GM12878 (cell line): ENCODE data around the gene DMXL1. TPM values are rescaled to one million over a fixed set of nuclear protein-coding genes. Genes with fewer than 3 reads are reported as not detected.

ENCODE experiments used
- ETV6 ChIP-seq, 2 experiments: fragments of 450-650 bp in 1 of 2; IDR thresholded peaks in 1 of 2; conservative IDR thresholded peaks in 1 of 2; 2 replicates each; pipeline ENCODE4 v1.6.1; 2014; ENCODE audit warnings: antibody characterized with exemption in 1 of 2, borderline replicate concordance in 1 of 2, low read depth in 1 of 2, mild to moderate bottlenecking in 1 of 2, moderate library complexity in 1 of 2
- KLF5 ChIP-seq: fragments of 450-650 bp; IDR thresholded peaks from 2 replicates; pipeline ENCODE4 v1.6.1; 2014; ENCODE audit warnings: mild to moderate bottlenecking; ENCODE audit not compliant: partially characterized antibody
- MEF2B ChIP-seq: fragments of 450-650 bp; IDR thresholded peaks from 2 replicates; pipeline ENCODE4 v1.6.1; 2018; ENCODE audit warnings: mild to moderate bottlenecking, moderate library complexity; ENCODE audit not compliant: partially characterized antibody, poor library complexity, severe bottlenecking
- NBN ChIP-seq: fragments of 450-650 bp; IDR thresholded peaks from 2 replicates; pipeline ENCODE4 v1.6.1; 2016
- POLR2AphosphoS5 ChIP-seq: IDR thresholded peaks from 2 replicates; pipeline ENCODE4 v1.6.1; 2011; ENCODE audit warnings: mild to moderate bottlenecking, low read length, inconsistent platforms
- POU2F2 ChIP-seq: IDR thresholded peaks from 3 replicates; pipeline ENCODE4 v1.6.1; 2011; ENCODE audit warnings: low read depth, mild to moderate bottlenecking, low read length, borderline replicate concordance
- RFX5 ChIP-seq: IDR thresholded peaks from 2 replicates; pipeline ENCODE4 v1.6.1; 2011; ENCODE audit warnings: low read depth, low read length, improper control_type of control experiment
- SIN3A ChIP-seq: IDR thresholded peaks from 2 replicates; pipeline ENCODE4 v1.6.1; 2012; ENCODE audit warnings: low read depth, low read length, improper control_type of control experiment
- SMC3 ChIP-seq: IDR thresholded peaks from 2 replicates; pipeline ENCODE4 v1.6.1; 2011; ENCODE audit warnings: low read length, improper control_type of control experiment, borderline replicate concordance
- TCF3 ChIP-seq: IDR thresholded peaks from 2 replicates; pipeline ENCODE4 v1.6.1; 2012; ENCODE audit warnings: low read depth, mild to moderate bottlenecking, low read length, borderline replicate concordance; ENCODE audit not compliant: insufficient read depth
- YY1 ChIP-seq: IDR thresholded peaks from 2 replicates; pipeline ENCODE4 v1.6.1; 2011; ENCODE audit warnings: low read depth, mild to moderate bottlenecking, low read length
- ZNF24 ChIP-seq: fragments of 450-650 bp; IDR thresholded peaks from 2 replicates; pipeline ENCODE4 v1.6.1; 2017; ENCODE audit warnings: antibody characterized with exemption, mild to moderate bottlenecking
- ZSCAN29 ChIP-seq: fragments of 450-650 bp; IDR thresholded peaks from 2 replicates; pipeline ENCODE4 v1.6.1; 2017; ENCODE audit warnings: mild to moderate bottlenecking, moderate library complexity
- polyA plus RNA-seq, 11 experiments: library from polyadenylated mRNA; depleted of rRNA in 4 of 11; unstranded in 6 of 11; stranded (reverse) in 5 of 11; fragments of >200 nt; fragmentation: Nextera tagmentation in 4 of 11; fragmentation: Illumina TruSeq in 1 of 11; extraction: Ambion mirVana in 4 of 11; extraction: Trizol in 1 of 11; gene quantifications; 1 replicate in 1 of 11; 2 replicates in 10 of 11; pipeline versions ENCODE4 v1.2.1 to v1.2.3, GENCODE V29; 2011 to 2016; ENCODE audit warnings: inconsistent platforms in 2 of 11, missing spikeins in 2 of 11, low read depth in 1 of 11
- total RNA-seq, 4 experiments: library from RNA; depleted of rRNA in 3 of 4; stranded (reverse); fragments of >200 nt in 3 of 4; fragmentation: Illumina TruSeq in 1 of 4; extraction: Trizol in 1 of 4; gene quantifications; 2 replicates each; pipeline versions ENCODE4 v1.2.1 to v1.2.3, GENCODE V29; 2013 to 2021
- TF ChIP-seq, protein P1 (sequence below), 3 experiments: IDR thresholded peaks in 2 of 3; conservative IDR thresholded peaks in 1 of 3; 2 replicates each; pipeline ENCODE4 v1.5.1; 2011; ENCODE audit warnings: low read depth in 3 of 3, low read length in 3 of 3, mild to moderate bottlenecking in 3 of 3, control low read depth in 2 of 3, moderate library complexity in 2 of 3, inconsistent platforms in 1 of 3, mixed read lengths in 1 of 3; ENCODE audit not compliant: control insufficient read depth in 2 of 3, insufficient read depth in 1 of 3; ENCODE audit errors: extremely low read depth in 1 of 3
- TF ChIP-seq, protein P2 (sequence below): fragments of 450-650 bp; formaldehyde crosslinking; IDR thresholded peaks from 2 replicates; pipeline ENCODE4 v1.4.0; 2022; ENCODE audit warnings: mild to moderate bottlenecking, moderate library complexity
- TF ChIP-seq, protein P3 (sequence below): fragments of 450-650 bp; IDR thresholded peaks from 2 replicates; pipeline ENCODE4 v1.6.1; 2017; ENCODE audit warnings: mild to moderate bottlenecking, moderate library complexity
- TF ChIP-seq, protein P4 (sequence below): IDR thresholded peaks from 2 replicates; pipeline ENCODE4 v1.6.1; 2011; ENCODE audit warnings: low read depth, low read length, improper control_type of control experiment, borderline replicate concordance
- TF ChIP-seq, protein P5 (sequence below): fragments of 450-650 bp; IDR thresholded peaks from 2 replicates; pipeline ENCODE4 v1.6.1; 2017; ENCODE audit warnings: mild to moderate bottlenecking

The DMXL1 gene
- total and polyA plus RNA-seq, 10 of the 15 experiments (the other 5 are each of a cell fraction or from before 2014, with no cell fraction given) = 9.1 to 67.7 (median 34.1) TPM

DNA sequence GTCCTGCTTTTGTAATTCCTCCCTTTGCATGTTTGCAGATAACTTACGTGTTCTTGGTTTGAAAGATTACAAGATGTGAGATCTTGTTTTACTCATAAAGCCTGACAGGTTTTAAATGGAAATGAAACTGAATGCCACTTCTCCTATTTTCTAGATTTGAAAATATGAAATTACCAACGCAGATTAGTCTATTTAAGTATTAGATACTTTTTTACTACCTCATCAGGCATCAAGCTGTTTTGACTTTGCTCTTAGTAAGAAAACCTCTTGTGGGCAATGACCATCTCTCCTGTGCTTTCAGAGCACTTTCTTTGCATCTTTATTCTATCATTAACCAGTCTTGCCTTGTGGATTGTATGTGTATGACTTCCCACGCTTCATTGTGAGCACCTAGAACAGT lies 3.5 kb downstream of the DMXL1 start (continued):
- TF ChIP-seq, protein P1, sequence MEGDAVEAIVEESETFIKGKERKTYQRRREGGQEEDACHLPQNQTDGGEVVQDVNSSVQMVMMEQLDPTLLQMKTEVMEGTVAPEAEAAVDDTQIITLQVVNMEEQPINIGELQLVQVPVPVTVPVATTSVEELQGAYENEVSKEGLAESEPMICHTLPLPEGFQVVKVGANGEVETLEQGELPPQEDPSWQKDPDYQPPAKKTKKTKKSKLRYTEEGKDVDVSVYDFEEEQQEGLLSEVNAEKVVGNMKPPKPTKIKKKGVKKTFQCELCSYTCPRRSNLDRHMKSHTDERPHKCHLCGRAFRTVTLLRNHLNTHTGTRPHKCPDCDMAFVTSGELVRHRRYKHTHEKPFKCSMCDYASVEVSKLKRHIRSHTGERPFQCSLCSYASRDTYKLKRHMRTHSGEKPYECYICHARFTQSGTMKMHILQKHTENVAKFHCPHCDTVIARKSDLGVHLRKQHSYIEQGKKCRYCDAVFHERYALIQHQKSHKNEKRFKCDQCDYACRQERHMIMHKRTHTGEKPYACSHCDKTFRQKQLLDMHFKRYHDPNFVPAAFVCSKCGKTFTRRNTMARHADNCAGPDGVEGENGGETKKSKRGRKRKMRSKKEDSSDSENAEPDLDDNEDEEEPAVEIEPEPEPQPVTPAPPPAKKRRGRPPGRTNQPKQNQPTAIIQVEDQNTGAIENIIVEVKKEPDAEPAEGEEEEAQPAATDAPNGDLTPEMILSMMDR (IDR thresholded peaks at IDR 0.05 in 2 of 3, conservative IDR thresholded peaks at IDR 0.05 in 1 of 3; ENCODE audit: control insufficient read depth in 2 of 3, extremely low read depth in 1 of 3, insufficient read depth in 1 of 3, low read depth in 3 of 3, low read length in 3 of 3) = no peak
- TF ChIP-seq, protein P2, sequence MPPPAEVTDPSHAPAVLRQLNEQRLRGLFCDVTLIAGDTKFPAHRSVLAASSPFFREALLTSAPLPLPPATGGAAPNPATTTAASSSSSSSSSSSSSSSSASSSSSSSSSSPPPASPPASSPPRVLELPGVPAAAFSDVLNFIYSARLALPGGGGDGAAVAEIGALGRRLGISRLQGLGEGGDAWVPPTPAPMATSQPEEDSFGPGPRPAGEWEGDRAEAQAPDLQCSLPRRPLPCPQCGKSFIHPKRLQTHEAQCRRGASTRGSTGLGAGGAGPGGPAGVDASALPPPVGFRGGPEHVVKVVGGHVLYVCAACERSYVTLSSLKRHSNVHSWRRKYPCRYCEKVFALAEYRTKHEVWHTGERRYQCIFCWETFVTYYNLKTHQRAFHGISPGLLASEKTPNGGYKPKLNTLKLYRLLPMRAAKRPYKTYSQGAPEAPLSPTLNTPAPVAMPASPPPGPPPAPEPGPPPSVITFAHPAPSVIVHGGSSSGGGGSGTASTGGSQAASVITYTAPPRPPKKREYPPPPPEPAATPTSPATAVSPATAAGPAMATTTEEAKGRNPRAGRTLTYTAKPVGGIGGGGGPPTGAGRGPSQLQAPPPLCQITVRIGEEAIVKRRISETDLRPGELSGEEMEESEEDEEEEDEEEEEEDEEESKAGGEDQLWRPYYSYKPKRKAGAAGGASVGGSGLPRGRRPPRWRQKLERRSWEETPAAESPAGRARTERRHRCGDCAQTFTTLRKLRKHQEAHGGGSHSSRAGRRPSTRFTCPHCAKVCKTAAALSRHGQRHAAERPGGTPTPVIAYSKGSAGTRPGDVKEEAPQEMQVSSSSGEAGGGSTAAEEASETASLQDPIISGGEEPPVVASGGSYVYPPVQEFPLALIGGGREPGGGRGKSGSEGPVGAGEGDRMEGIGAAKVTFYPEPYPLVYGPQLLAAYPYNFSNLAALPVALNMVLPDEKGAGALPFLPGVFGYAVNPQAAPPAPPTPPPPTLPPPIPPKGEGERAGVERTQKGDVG (CRISPR knock-in tag) = no peak
- TF ChIP-seq, protein P3, sequence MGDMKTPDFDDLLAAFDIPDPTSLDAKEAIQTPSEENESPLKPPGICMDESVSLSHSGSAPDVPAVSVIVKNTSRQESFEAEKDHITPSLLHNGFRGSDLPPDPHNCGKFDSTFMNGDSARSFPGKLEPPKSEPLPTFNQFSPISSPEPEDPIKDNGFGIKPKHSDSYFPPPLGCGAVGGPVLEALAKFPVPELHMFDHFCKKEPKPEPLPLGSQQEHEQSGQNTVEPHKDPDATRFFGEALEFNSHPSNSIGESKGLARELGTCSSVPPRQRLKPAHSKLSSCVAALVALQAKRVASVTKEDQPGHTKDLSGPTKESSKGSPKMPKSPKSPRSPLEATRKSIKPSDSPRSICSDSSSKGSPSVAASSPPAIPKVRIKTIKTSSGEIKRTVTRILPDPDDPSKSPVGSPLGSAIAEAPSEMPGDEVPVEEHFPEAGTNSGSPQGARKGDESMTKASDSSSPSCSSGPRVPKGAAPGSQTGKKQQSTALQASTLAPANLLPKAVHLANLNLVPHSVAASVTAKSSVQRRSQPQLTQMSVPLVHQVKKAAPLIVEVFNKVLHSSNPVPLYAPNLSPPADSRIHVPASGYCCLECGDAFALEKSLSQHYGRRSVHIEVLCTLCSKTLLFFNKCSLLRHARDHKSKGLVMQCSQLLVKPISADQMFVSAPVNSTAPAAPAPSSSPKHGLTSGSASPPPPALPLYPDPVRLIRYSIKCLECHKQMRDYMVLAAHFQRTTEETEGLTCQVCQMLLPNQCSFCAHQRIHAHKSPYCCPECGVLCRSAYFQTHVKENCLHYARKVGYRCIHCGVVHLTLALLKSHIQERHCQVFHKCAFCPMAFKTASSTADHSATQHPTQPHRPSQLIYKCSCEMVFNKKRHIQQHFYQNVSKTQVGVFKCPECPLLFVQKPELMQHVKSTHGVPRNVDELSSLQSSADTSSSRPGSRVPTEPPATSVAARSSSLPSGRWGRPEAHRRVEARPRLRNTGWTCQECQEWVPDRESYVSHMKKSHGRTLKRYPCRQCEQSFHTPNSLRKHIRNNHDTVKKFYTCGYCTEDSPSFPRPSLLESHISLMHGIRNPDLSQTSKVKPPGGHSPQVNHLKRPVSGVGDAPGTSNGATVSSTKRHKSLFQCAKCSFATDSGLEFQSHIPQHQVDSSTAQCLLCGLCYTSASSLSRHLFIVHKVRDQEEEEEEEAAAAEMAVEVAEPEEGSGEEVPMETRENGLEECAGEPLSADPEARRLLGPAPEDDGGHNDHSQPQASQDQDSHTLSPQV = no peak
- TF ChIP-seq POLR2AphosphoS5 = no peak
- no peak for TF ChIP-seq SMC3
- TF ChIP-seq, protein P4, sequence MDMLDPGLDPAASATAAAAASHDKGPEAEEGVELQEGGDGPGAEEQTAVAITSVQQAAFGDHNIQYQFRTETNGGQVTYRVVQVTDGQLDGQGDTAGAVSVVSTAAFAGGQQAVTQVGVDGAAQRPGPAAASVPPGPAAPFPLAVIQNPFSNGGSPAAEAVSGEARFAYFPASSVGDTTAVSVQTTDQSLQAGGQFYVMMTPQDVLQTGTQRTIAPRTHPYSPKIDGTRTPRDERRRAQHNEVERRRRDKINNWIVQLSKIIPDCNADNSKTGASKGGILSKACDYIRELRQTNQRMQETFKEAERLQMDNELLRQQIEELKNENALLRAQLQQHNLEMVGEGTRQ = no peak
- TF ChIP-seq MEF2B = peak; percentile 38
- TF ChIP-seq YY1 = no peak
- no peak for TF ChIP-seq ZSCAN29
- TF ChIP-seq RFX5 = no peak
- TF ChIP-seq KLF5 = no peak
- TF ChIP-seq SIN3A = no peak
- no peak for TF ChIP-seq NBN
- TF ChIP-seq TCF3 = no peak
- TF ChIP-seq, protein P5, sequence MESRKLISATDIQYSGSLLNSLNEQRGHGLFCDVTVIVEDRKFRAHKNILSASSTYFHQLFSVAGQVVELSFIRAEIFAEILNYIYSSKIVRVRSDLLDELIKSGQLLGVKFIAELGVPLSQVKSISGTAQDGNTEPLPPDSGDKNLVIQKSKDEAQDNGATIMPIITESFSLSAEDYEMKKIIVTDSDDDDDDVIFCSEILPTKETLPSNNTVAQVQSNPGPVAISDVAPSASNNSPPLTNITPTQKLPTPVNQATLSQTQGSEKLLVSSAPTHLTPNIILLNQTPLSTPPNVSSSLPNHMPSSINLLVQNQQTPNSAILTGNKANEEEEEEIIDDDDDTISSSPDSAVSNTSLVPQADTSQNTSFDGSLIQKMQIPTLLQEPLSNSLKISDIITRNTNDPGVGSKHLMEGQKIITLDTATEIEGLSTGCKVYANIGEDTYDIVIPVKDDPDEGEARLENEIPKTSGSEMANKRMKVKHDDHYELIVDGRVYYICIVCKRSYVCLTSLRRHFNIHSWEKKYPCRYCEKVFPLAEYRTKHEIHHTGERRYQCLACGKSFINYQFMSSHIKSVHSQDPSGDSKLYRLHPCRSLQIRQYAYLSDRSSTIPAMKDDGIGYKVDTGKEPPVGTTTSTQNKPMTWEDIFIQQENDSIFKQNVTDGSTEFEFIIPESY = no peak
- no peak for TF ChIP-seq ZNF24
- no peak for TF ChIP-seq ETV6 (conservative IDR thresholded peaks at IDR 0.05 in 1 of 2, IDR thresholded peaks at IDR 0.05 in 1 of 2; ENCODE audit: borderline replicate concordance in 1 of 2, low read depth in 1 of 2)
- no peak for TF ChIP-seq POU2F2
